Endothelial cell (in vitro differentiated cells): ENCODE data around the gene RANBP17. TPM values are rescaled to one million over a fixed set of nuclear protein-coding genes. Genes with fewer than 3 reads are reported as not detected.
"Not testable (repeated sequence)": the region's sequence is repeated elsewhere in the genome, so short reads cannot be mapped to it uniquely, and the experiment has no call there.

Experiments
- DNase-seq: peaks from one replicate; pipeline ENCODE4 v3.0.0; 2021; ENCODE audit warnings: low spot score
- H3K27ac Mint-ChIP-seq: one replicate; pipeline ENCODE4 v1.8.0; 2021; ENCODE audit warnings: mixed read lengths, inconsistent platforms; ENCODE audit not compliant: unreplicated experiment
- H3K27me3 Mint-ChIP-seq: one replicate; pipeline ENCODE4 v1.8.0; 2021; ENCODE audit warnings: mild to moderate bottlenecking, moderate library complexity, mixed read lengths, inconsistent platforms; ENCODE audit not compliant: unreplicated experiment
- H3K36me3 Mint-ChIP-seq: one replicate; pipeline ENCODE4 v1.8.0; 2021; ENCODE audit warnings: mild to moderate bottlenecking, low read depth, mixed read lengths, inconsistent platforms; ENCODE audit not compliant: unreplicated experiment
- H3K4me1 Mint-ChIP-seq: one replicate; pipeline ENCODE4 v1.8.0; 2021; ENCODE audit warnings: mild to moderate bottlenecking, mixed read lengths, inconsistent platforms; ENCODE audit not compliant: unreplicated experiment
- H3K4me3 Mint-ChIP-seq: one replicate; pipeline ENCODE4 v1.8.0; 2021; ENCODE audit warnings: mild to moderate bottlenecking, mixed read lengths, inconsistent platforms; ENCODE audit not compliant: unreplicated experiment
- H3K9me3 Mint-ChIP-seq: one replicate; pipeline ENCODE4 v1.8.0; 2021; ENCODE audit warnings: mixed read lengths, inconsistent platforms; ENCODE audit not compliant: unreplicated experiment
- CTCF ChIP-seq: fragments of 200-600 bp; sonication (generic); IDR thresholded peaks from one replicate; pipeline ENCODE4 v1.5.0; 2021; ENCODE audit warnings: antibody characterized with exemption; ENCODE audit not compliant: unreplicated experiment
- total RNA-seq: library from RNA; stranded (reverse); fragmentation: NEBNext Ultra II Directional; extraction: Animal tissue kit (Norgen Biotek cat#: 25700); gene quantifications from one replicate; pipeline ENCODE4 v1.2.1, GENCODE V29; 2021; ENCODE audit not compliant: unreplicated experiment

The RANBP17 gene
- total RNA-seq, 1 donor from 2014 or later = 22.7 TPM

- H3K4me3 Mint-ChIP-seq = no peak overlapping the region
- no peak for TF ChIP-seq CTCF
- H3K27ac Mint-ChIP-seq = no peak overlapping the region
- no peaks in the 10 kb centered on the region for H3K27me3 Mint-ChIP-seq
- no peaks in the 10 kb centered on the region for H3K9me3 Mint-ChIP-seq
- no peaks in the 10 kb centered on the region for H3K36me3 Mint-ChIP-seq
- DNase-seq = no peak
- H3K4me1 Mint-ChIP-seq = peaks cover 3% of the 10 kb centered on the region
Measured at GRCh38 chr5:170923910-170924620, 62.2 kb downstream of the RANBP17 start.

DNA sequence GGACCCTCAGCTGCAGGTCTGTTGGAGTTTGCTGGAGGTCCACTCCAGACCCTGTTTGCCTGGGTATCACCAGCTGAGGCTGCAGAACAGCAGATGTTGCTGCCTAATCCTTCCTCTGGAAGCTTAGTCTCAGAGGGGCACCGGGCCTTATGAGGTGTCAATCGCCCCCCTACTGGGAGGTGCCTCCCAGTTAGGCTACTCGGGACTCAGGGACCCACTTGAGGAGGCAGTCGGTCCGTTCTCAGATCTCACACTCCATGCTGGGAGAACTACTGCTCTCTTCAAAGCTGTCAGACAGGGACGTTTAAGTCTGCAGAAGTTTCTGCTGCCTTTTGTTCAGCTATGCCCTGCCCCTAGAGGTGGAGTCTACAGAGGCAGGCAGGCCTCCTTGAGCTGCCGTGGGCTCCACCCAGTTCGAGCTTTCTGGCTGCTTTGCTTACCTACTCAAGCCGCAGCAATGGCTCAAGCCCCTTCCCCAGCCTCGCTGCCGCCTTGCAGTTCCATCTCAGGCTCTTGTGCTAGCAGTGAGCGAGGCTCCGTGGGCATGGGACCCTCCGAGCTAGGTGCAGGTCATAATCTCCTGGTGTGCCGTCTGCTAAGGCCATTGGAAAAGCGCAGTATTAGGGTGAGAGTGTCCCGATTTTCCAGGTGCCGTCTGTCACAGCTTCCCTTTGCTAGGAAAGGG, 73.9 kb downstream of the RANBP17 start:
- not testable (repeated sequence) for H3K27ac Mint-ChIP-seq, DNase-seq, H3K36me3 Mint-ChIP-seq, H3K27me3 Mint-ChIP-seq, H3K9me3 Mint-ChIP-seq, H3K4me3 Mint-ChIP-seq, H3K4me1 Mint-ChIP-seq

DNA sequence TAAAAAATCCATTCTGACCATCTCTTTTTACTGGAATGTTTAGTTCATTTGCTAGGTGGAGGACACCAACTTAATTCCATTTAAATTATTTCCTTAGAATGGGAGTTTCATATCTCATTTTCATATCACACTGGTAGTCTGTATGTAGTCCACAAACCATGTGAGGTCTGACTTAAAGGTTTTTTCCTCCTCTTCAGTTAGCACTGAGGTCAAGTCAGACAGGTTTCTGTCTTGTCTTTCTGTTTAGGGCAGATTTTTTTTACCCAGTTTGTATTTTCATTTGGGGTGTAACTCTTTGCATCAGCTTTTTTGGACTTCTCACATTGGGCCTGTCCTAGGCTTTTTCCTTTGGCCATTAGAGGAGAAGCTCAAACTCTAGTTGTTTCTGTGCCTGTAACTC, 75.3 kb downstream of the RANBP17 start:
- DNase-seq = no peak
- no peaks in the 10 kb centered on the region for H3K4me1 Mint-ChIP-seq
- no peak overlapping the region for H3K27ac Mint-ChIP-seq
- H3K9me3 Mint-ChIP-seq = no peaks in the 10 kb centered on the region
- no peak for TF ChIP-seq CTCF
- peaks cover 4% of the 10 kb centered on the region for H3K36me3 Mint-ChIP-seq
- H3K27me3 Mint-ChIP-seq = no peaks in the 10 kb centered on the region
- H3K4me3 Mint-ChIP-seq = no peak overlapping the region

DNA sequence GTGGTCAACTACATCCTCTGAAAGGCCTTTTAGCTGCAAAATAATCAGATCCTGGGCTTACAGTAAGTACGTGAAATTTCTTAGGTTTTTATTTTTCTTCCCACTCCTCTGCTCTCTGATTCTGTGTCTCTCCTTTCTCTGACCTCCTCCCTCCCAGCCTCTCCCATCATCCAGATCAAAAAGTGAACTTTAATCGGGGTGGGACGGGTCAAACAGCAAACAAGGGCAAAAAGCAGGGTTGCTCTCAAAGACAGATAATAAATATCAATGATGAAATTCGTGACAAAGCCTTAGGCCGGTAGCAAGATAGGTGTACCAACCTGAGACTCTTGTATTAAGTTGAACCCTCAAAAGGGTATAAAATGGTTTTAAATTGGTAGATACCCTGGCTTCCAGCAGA, 76.1 kb downstream of the RANBP17 start:
- Mint-ChIP-seq H3K36me3 (peaks cover 4% of the 10 kb centered on the region), H3K9me3 (no peaks in the 10 kb centered on the region), H3K4me3 (no peak overlapping the region), H3K27ac (no peak overlapping the region), H3K4me1 (no peaks in the 10 kb centered on the region), H3K27me3 (no peaks in the 10 kb centered on the region)
- no peak for TF ChIP-seq CTCF
- DNase-seq = no peak

GRCh38 chr5:170939178-170939577, 77.4 kb downstream of the RANBP17 start:
- Mint-ChIP-seq H3K27me3 (no peaks in the 10 kb centered on the region), H3K4me1 (no peaks in the 10 kb centered on the region), H3K4me3 (no peak overlapping the region), H3K27ac (no peak overlapping the region), H3K9me3 (no peaks in the 10 kb centered on the region), H3K36me3 (peaks cover 4% of the 10 kb centered on the region)
- no peak for TF ChIP-seq CTCF
- no peak for DNase-seq
